ENCODE measurements around the gene NRBP1. TPM values are rescaled to one million over a fixed set of nuclear protein-coding genes. Genes with fewer than 3 reads are reported as not detected.

Gene NRBP1
- total and polyA plus RNA-seq, 10 donors: 41.8 to 82.0 (median 62.7) TPM

DNA sequence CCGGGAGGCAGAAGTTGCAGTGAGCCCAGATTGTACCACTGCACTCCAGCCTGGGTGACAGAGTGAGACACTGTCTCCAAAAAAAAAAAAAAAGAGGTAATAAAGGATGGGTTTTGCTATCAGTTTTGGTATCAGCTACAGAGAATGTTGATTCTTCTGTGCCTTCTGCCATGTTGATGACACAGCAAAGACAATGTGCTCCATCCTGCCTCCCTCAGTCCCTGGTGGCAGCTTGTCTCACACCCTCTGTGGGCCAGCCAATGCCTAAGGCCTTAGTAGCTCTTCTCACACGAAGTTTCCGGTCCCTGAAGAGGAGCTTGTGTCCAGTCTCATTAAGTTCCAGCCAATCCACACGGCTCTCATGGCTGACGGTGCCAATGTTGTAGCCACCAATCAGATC is 43.5 kb downstream of the NRBP1 start:
- WGBS, 5 donors: 93 to 97% (median 93%) methylated on average over 5 of the region's 5 CpGs
- Histone ChIP-seq H3K27ac (no peak overlapping the region), H3K36me3 (peaks cover 3 to 80% (median 30%) of the 10 kb centered on the region in 6 donors), H3K27me3 (replicated peaks in 1 of 7) (no peaks in the 10 kb centered on the region), H3K4me1 (no peaks in the 10 kb centered on the region), H3K9me3 (no peaks in the 10 kb centered on the region), H3K4me3 (no peak overlapping the region)
- DNase-seq: no peak
- intact Hi-C loops (cut with DNase I; ENCODE audit: low total_unique reads): no loop called here
- TF ChIP-seq POLR2A (IDR thresholded peaks at IDR 0.05) (no peak), POLR2AphosphoS5 (IDR thresholded peaks at IDR 0.05) (no peak)
- TF ChIP-seq, protein P1, sequence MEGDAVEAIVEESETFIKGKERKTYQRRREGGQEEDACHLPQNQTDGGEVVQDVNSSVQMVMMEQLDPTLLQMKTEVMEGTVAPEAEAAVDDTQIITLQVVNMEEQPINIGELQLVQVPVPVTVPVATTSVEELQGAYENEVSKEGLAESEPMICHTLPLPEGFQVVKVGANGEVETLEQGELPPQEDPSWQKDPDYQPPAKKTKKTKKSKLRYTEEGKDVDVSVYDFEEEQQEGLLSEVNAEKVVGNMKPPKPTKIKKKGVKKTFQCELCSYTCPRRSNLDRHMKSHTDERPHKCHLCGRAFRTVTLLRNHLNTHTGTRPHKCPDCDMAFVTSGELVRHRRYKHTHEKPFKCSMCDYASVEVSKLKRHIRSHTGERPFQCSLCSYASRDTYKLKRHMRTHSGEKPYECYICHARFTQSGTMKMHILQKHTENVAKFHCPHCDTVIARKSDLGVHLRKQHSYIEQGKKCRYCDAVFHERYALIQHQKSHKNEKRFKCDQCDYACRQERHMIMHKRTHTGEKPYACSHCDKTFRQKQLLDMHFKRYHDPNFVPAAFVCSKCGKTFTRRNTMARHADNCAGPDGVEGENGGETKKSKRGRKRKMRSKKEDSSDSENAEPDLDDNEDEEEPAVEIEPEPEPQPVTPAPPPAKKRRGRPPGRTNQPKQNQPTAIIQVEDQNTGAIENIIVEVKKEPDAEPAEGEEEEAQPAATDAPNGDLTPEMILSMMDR (IDR thresholded peaks at IDR 0.05 in 8 of 11, conservative IDR thresholded peaks at IDR 0.05 in 3 of 11): no peak

DNA sequence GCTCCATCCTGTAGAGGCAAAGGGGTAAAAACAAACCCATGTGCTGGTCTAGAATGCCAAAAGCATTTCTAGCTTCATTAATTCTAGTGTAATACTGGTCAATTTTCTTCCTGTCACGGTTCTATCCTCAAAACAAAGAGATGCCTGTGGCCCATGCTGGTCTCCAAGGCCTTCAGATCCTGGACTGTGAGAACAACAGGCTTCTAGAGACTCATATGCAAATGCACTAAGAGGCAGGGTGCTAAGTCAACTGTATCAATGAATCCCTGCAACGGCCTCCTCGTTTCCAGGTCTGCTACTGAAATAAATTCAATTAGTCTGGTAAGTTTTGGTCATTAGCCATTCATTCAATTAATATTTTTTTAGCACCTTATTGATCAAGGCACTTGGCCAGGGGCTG is 57.1 kb downstream of the NRBP1 start:
- H3K9me3 ChIP-seq: no peaks in the 10 kb centered on the region
- H3K4me3 ChIP-seq: no peak overlapping the region
- TF ChIP-seq POLR2A (IDR thresholded peaks at IDR 0.05) (no peak), POLR2AphosphoS5 (IDR thresholded peaks at IDR 0.05) (no peak)
- TF ChIP-seq, protein P1 (IDR thresholded peaks at IDR 0.05 in 8 of 11, conservative IDR thresholded peaks at IDR 0.05 in 3 of 11): no peak
- peaks cover 3 to 42% (median 13%) of the 10 kb centered on the region in 6 donors for H3K36me3 ChIP-seq
- peaks cover 6 to 49% (median 31%) of the 10 kb centered on the region in 6 donors for H3K4me1 ChIP-seq
- no peak for DNase-seq
- intact Hi-C loops (cut with DNase I; ENCODE audit: low total_unique reads): no loop called here
- H3K27me3 ChIP-seq (replicated peaks in 1 of 7): no peaks in the 10 kb centered on the region
- H3K27ac ChIP-seq: peak overlapping the region in 1 of 8 donors; percentile 39
- 72 to 76% (median 75%) methylated on average over 3 of the region's 3 CpGs for WGBS, 5 donors

DNA sequence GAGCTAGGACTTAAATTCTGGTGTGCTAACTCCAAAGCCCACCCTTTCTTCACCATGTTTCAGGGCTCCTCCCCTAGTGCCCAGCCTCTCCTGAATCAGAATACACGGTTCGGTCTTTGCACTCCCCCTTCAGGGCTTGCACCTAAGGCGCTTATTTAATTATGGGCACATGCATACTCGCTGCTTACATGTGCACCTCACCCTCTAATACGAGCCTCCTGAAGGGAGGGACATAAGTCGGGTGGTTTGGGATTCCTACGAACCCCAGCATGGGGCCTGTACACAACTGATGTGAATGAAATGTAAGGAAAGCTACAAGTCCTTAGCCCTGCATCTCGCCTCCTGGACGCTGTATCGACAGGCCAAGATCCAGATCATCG is 60.7 kb downstream of the NRBP1 start:
- intact Hi-C loops (cut with DNase I; ENCODE audit: low total_unique reads): no loop called here
- Histone ChIP-seq H3K27ac (peak overlapping the region in 7 of 8 donors; percentile 58 to 84 (median 74)), H3K36me3 (peaks cover 0 to 13% (median 2%) of the 10 kb centered on the region in 6 donors), H3K9me3 (no peaks in the 10 kb centered on the region), H3K4me1 (peaks cover 6 to 54% (median 33%) of the 10 kb centered on the region in 6 donors), H3K27me3 (replicated peaks in 1 of 7) (peaks cover 0 to 10% (median 2%) of the 10 kb centered on the region in 7 donors), H3K4me3 (peak overlapping the region; percentile 54 to 78 (median 63))
- 3 to 6% (median 4%) methylated on average over 11 of the region's 11 CpGs for WGBS, 5 donors
- TF ChIP-seq POLR2AphosphoS5 (IDR thresholded peaks at IDR 0.05): no peak
- no peak for TF ChIP-seq POLR2A (IDR thresholded peaks at IDR 0.05)
- TF ChIP-seq, protein P1 (IDR thresholded peaks at IDR 0.05 in 8 of 11, conservative IDR thresholded peaks at IDR 0.05 in 3 of 11): no peak
- DNase-seq: no peak

DNA sequence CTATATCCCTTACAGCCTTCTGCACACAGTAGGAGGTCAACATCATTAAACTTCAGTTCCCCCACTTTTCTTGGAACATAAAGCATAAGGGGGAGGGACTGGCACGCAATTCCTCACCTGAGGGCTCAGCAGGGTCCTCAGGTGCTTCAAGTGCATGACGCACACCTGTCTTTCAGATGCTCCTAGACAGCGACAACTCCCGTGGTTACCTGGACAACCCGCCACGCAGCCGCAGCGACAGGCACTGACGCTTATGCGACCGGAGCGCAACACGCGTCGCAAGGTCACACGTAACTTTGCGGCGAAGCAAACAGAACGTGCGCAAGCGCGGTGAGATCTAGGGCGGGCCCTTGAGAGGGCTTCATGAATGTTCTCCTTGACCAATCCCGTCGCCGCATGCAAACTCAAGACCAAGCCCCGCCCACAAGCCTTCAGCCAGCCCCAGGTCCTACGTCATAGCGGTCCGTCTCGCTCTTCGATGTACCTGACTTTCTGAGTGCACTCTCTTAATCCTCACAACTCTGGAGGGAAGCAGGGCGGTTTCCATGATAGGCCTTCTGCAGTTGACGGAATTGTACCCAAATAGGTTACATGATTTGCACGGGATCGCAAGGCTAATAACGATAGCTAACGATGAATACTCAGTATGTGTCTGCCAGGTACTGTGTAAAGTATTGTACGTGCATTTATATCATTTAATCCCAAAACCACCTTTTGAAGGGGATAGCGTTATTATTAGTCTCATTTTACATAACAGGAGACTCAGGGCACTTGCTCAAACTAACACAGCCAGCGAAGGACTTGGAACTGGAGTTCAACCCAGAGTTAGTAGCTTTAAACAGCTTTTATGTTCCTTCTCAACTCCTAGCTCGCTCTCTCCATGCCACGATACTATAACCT is 61.3 kb downstream of the NRBP1 start, which contains the start of gene IFT172:
IFT172 (minus strand) TSS at position 246 of the 900 bp plus-strand sequence; CDS start at position 156, 90 bp downstream.
- H3K4me1 ChIP-seq: peaks cover 10 to 60% (median 37%) of the 10 kb centered on the region in 6 donors
- peaks cover 0 to 7% (median 0%) of the 10 kb centered on the region in 6 donors for H3K36me3 ChIP-seq
- H3K27ac ChIP-seq: peak within 1 kb of the TSS in 7 of 8 donors; percentile 58 to 84 (median 74)
- peak; percentile 99 for DNase-seq
- peak within 1 kb of the TSS; percentile 54 to 78 (median 63) for H3K4me3 ChIP-seq
- 8 to 11% (median 9%) methylated on average over 40 to 43 of the region's 43 CpGs for WGBS, 5 donors
- intact Hi-C loops (cut with DNase I; ENCODE audit: low total_unique reads): no loop called here
- TF ChIP-seq POLR2A (IDR thresholded peaks at IDR 0.05) (peak in 2 of 3 donors; percentile 38 to 54), POLR2AphosphoS5 (IDR thresholded peaks at IDR 0.05) (peak; percentile 92 to 96 (median 93))
- TF ChIP-seq, protein P1 (IDR thresholded peaks at IDR 0.05 in 8 of 11, conservative IDR thresholded peaks at IDR 0.05 in 3 of 11): peak in 1 of 11 experiments; percentile 32
- H3K9me3 ChIP-seq: no peaks in the 10 kb centered on the region
- H3K27me3 ChIP-seq (replicated peaks in 1 of 7): peaks cover 0 to 16% (median 8%) of the 10 kb centered on the region in 7 donors

All from spleen (tissue), 11 donors.